Stimulated activated CD4-positive, alpha-beta T cell treated with anti-CD3 and anti-CD28 coated beads, Interleukin-12 subunit alpha, Interleukin-12 subunit beta, amount 100 ng/mL, for 4 hours (primary cell): ENCODE data around the gene ICE2.

ENCODE experiments used
- DNase-seq: peaks from one replicate; pipeline ENCODE4 v3.0.0-alpha.2; 2020

Gene ICE2

GRCh38 chr15:60478566-60479360 is at the start of gene ICE2:
TSS of gene ICE2 (minus strand) at chr15:60479142. CDS start at chr15:60477977, 1,165 bp downstream.
- DNase-seq: peak; percentile 94

- DNase-seq: no peak
These were observed 49.6 kb upstream of the ICE2 start for GRCh38 chr15:60528530-60528929.

GRCh38 chr15:60527456-60527855 is 48.5 kb upstream of the ICE2 start:
- DNase-seq: no peak

GRCh38 chr15:60526127-60526616 is 47.2 kb upstream of the ICE2 start:
- DNase-seq: no peak

- no peak for DNase-seq
These were observed 46.5 kb upstream of the ICE2 start for GRCh38 chr15:60525341-60526039.

GRCh38 chr15:60523056-60523455 is 44.1 kb upstream of the ICE2 start:
- DNase-seq: no peak

- DNase-seq: peak; percentile 74
These were observed 42.0 kb upstream of the ICE2 start for GRCh38 chr15:60520825-60521368.

- DNase-seq: no peak
These were observed 41.3 kb upstream of the ICE2 start for GRCh38 chr15:60520013-60520824.

GRCh38 chr15:60519218-60519617 is 40.3 kb upstream of the ICE2 start:
- no peak for DNase-seq

- DNase-seq: no peak
These were observed 39.6 kb upstream of the ICE2 start for GRCh38 chr15:60518511-60518910.

GRCh38 chr15:60514261-60514881 is 35.4 kb upstream of the ICE2 start:
- DNase-seq: no peak

- DNase-seq: no peak
These were observed 34.7 kb upstream of the ICE2 start for GRCh38 chr15:60513676-60514075.

- no peak for DNase-seq
These were observed 34.0 kb upstream of the ICE2 start for GRCh38 chr15:60512937-60513336.

- no peak for DNase-seq
These were observed 32.5 kb upstream of the ICE2 start for GRCh38 chr15:60511351-60512031.

GRCh38 chr15:60510006-60510405 is 31.1 kb upstream of the ICE2 start:
- no peak for DNase-seq

- no peak for DNase-seq
These were observed 30.5 kb upstream of the ICE2 start for GRCh38 chr15:60509470-60509869.

- no peak for DNase-seq
These were observed 29.5 kb upstream of the ICE2 start for GRCh38 chr15:60508442-60508841.

GRCh38 chr15:60507596-60508424 is 28.9 kb upstream of the ICE2 start:
- DNase-seq: no peak

- no peak for DNase-seq
These were observed 17.9 kb upstream of the ICE2 start for GRCh38 chr15:60496853-60497252.

GRCh38 chr15:60494108-60494507 is 15.2 kb upstream of the ICE2 start:
- DNase-seq: no peak

GRCh38 chr15:60493166-60493565 is 14.2 kb upstream of the ICE2 start:
- no peak for DNase-seq
